H9 (cell line): ENCODE data around the gene CCNY. TPM values are rescaled to one million over a fixed set of nuclear protein-coding genes. Genes with fewer than 3 reads are reported as not detected.

Experiments used
- DNase-seq: peaks from one replicate; pipeline ENCODE4 v3.0.0-alpha.2; 2017
- H2AFZ ChIP-seq: one replicate; pipeline ENCODE4 v1.6.1; 2013; ENCODE audit warnings: mild to moderate bottlenecking, low read length, control low read depth, moderate library complexity
- H2AK5ac ChIP-seq: 2 replicates; pipeline ENCODE4 v1.6.1; 2013; ENCODE audit warnings: low read length, control low read depth, mixed read lengths; ENCODE audit not compliant: insufficient read length
- H2BK120ac ChIP-seq: one replicate; pipeline ENCODE4 v1.6.1; 2013; ENCODE audit warnings: low read depth, mild to moderate bottlenecking, low read length, control low read depth, inconsistent platforms; ENCODE audit not compliant: poor library complexity, severe bottlenecking
- H2BK12ac ChIP-seq: 2 replicates; pipeline ENCODE4 v1.6.1; 2013; ENCODE audit warnings: low read length, control low read depth, mixed read lengths, low read depth; ENCODE audit not compliant: insufficient read length
- H2BK15ac ChIP-seq: 2 replicates; pipeline ENCODE4 v1.6.1; 2013; ENCODE audit warnings: low read depth, low read length, control low read depth
- H2BK20ac ChIP-seq: one replicate; pipeline ENCODE4 v1.6.1; 2013; ENCODE audit warnings: low read depth, mild to moderate bottlenecking, low read length, control low read depth, inconsistent platforms; ENCODE audit not compliant: poor library complexity, severe bottlenecking
- H2BK5ac ChIP-seq: 2 replicates; pipeline ENCODE4 v1.6.1; 2013; ENCODE audit warnings: low read length, control low read depth, mixed read lengths; ENCODE audit not compliant: insufficient read length
- H3K14ac ChIP-seq: 2 replicates; pipeline ENCODE4 v1.6.1; 2013; ENCODE audit warnings: low read length, control low read depth; ENCODE audit not compliant: insufficient read depth
- H3K18ac ChIP-seq: 2 replicates; pipeline ENCODE4 v1.6.1; 2013; ENCODE audit warnings: low read depth, mild to moderate bottlenecking, mixed read lengths, low read length, control low read depth; ENCODE audit not compliant: insufficient read length
- H3K23ac ChIP-seq: 2 replicates; pipeline ENCODE4 v1.6.1; 2013; ENCODE audit warnings: low read length, control low read depth, mixed read lengths, low read depth; ENCODE audit not compliant: insufficient read length
- H3K23me2 ChIP-seq: 2 replicates; pipeline ENCODE4 v1.6.1; 2013; ENCODE audit warnings: low read depth, mild to moderate bottlenecking, mixed read lengths, low read length, control low read depth; ENCODE audit not compliant: insufficient read length, poor library complexity, severe bottlenecking
- H3K27ac ChIP-seq: 2 replicates; pipeline ENCODE4 v1.5.1; 2013; ENCODE audit warnings: low read length, control low read depth, mixed read lengths, low read depth; ENCODE audit not compliant: insufficient read length
- H3K27me3 ChIP-seq: 2 replicates; pipeline ENCODE4 v1.6.1; 2013; ENCODE audit warnings: low read length, control low read depth, inconsistent platforms; ENCODE audit not compliant: insufficient read depth
- H3K4ac ChIP-seq: 2 replicates; pipeline ENCODE4 v1.6.1; 2013; ENCODE audit warnings: low read depth, mild to moderate bottlenecking, control low read depth, inconsistent platforms, low read length, moderate library complexity
- H3K4me1 ChIP-seq: 2 replicates; pipeline ENCODE4 v1.6.1; 2013; ENCODE audit warnings: low read length, control low read depth, inconsistent platforms; ENCODE audit not compliant: insufficient read depth
- H3K4me2 ChIP-seq: 2 replicates; pipeline ENCODE4 v1.6.1; 2013; ENCODE audit warnings: low read length, control low read depth, mixed read lengths; ENCODE audit not compliant: insufficient read length, insufficient read depth
- H3K56ac ChIP-seq: 2 replicates; pipeline ENCODE4 v1.6.1; 2013; ENCODE audit warnings: low read depth, mild to moderate bottlenecking, mixed read lengths, low read length, control low read depth; ENCODE audit not compliant: insufficient read length
- H3K79me1 ChIP-seq: 2 replicates; pipeline ENCODE4 v1.6.1; 2013; ENCODE audit warnings: low read depth, mild to moderate bottlenecking, moderate library complexity, low read length, control low read depth, inconsistent platforms; ENCODE audit not compliant: insufficient read depth, poor library complexity, severe bottlenecking
- H3K79me2 ChIP-seq: 2 replicates; pipeline ENCODE4 v1.6.1; 2013; ENCODE audit warnings: low read length, control low read depth, inconsistent platforms; ENCODE audit not compliant: insufficient read depth
- H3K9ac ChIP-seq: 2 replicates; pipeline ENCODE4 v1.6.1; 2013; ENCODE audit warnings: low read length, control low read depth, mixed read lengths; ENCODE audit not compliant: insufficient read length; ENCODE audit errors: extremely low read depth
- H3K9me3 ChIP-seq: one replicate; pipeline ENCODE4 v1.6.1; 2013; ENCODE audit warnings: low read depth, low read length, inconsistent platforms; ENCODE audit not compliant: control insufficient read depth
- H3T11ph ChIP-seq: one replicate; pipeline ENCODE4 v1.6.1; 2013; ENCODE audit warnings: mild to moderate bottlenecking, low read length, control low read depth, inconsistent platforms
- H4K20me1 ChIP-seq: one replicate; pipeline ENCODE4 v1.6.1; 2013; ENCODE audit not compliant: control insufficient read depth, insufficient read length, insufficient read depth
- H4K5ac ChIP-seq: 2 replicates; pipeline ENCODE4 v1.6.1; 2013; ENCODE audit warnings: low read depth, mild to moderate bottlenecking, mixed read lengths, low read length, control low read depth; ENCODE audit not compliant: insufficient read length
- H4K8ac ChIP-seq: replicated peaks from 2 replicates; pipeline ENCODE4 v1.6.1; 2013; ENCODE audit warnings: low read length, control low read depth, mixed read lengths, low read depth; ENCODE audit not compliant: insufficient read length
- H4K91ac ChIP-seq: 2 replicates; pipeline ENCODE4 v1.6.1; 2013; ENCODE audit warnings: low read depth, mild to moderate bottlenecking, moderate library complexity, mixed read lengths, low read length, control low read depth; ENCODE audit not compliant: insufficient read length
- H3K27ac Mint-ChIP-seq, 3 experiments: 2 replicates in 2 of 3; 3 replicates in 1 of 3; pipeline ENCODE4 v1.8.0; 2020 to 2021; ENCODE audit warnings: mixed read lengths in 3 of 3, mild to moderate bottlenecking in 1 of 3, moderate library complexity in 1 of 3
- H3K27me3 Mint-ChIP-seq: 2 replicates; pipeline ENCODE4 v1.8.0; 2021; ENCODE audit warnings: low read depth, mild to moderate bottlenecking, moderate library complexity, mixed read lengths
- H3K36me3 Mint-ChIP-seq, 3 experiments: 2 replicates in 2 of 3; 3 replicates in 1 of 3; pipeline ENCODE4 v1.8.0; 2020 to 2021; ENCODE audit warnings: low read depth in 3 of 3, mixed read lengths in 3 of 3; ENCODE audit not compliant: insufficient read depth in 1 of 3
- H3K4me1 Mint-ChIP-seq, 2 experiments: 2 replicates each; pipeline ENCODE4 v1.8.0; 2020; ENCODE audit warnings: mixed read lengths in 2 of 2
- H3K4me3 Mint-ChIP-seq, 2 experiments: 2 replicates in 1 of 2; 3 replicates in 1 of 2; pipeline ENCODE4 v1.8.0; 2020 to 2021; ENCODE audit warnings: mild to moderate bottlenecking in 2 of 2, mixed read lengths in 2 of 2, moderate library complexity in 1 of 2
- H3K9me3 Mint-ChIP-seq, 2 experiments: 2 replicates in 1 of 2; 3 replicates in 1 of 2; pipeline ENCODE4 v1.8.0; 2020; ENCODE audit warnings: mild to moderate bottlenecking in 2 of 2, mixed read lengths in 2 of 2, moderate library complexity in 1 of 2
- WGBS: extraction: QIAGEN DNeasy Blood & Tissue Kit; methylation state at CpG from one replicate; pipeline ENCODE4 v1.1.7; 2013; ENCODE audit warnings: missing lambda C conversion rate, low lambda C conversion rate, mixed read lengths; ENCODE audit not compliant: insufficient read length; ENCODE audit errors: extremely low coverage; 5-methylcytosine and 5-hydroxymethylcytosine counted together
- total RNA-seq: library from RNA; stranded (reverse); gene quantifications from 2 replicates; pipeline ENCODE4 v1.2.1, GENCODE V29; 2021
- TF ChIP-seq, protein P1 (sequence below): fragments of 200-600 bp; sonication (generic); conservative IDR thresholded peaks from 3 replicates; pipeline ENCODE4 v1.8.0; 2021; ENCODE audit warnings: antibody characterized with exemption, mild to moderate bottlenecking

Gene CCNY
- total RNA-seq, 1 experiment from 2014 or later: 62.1 TPM

DNA sequence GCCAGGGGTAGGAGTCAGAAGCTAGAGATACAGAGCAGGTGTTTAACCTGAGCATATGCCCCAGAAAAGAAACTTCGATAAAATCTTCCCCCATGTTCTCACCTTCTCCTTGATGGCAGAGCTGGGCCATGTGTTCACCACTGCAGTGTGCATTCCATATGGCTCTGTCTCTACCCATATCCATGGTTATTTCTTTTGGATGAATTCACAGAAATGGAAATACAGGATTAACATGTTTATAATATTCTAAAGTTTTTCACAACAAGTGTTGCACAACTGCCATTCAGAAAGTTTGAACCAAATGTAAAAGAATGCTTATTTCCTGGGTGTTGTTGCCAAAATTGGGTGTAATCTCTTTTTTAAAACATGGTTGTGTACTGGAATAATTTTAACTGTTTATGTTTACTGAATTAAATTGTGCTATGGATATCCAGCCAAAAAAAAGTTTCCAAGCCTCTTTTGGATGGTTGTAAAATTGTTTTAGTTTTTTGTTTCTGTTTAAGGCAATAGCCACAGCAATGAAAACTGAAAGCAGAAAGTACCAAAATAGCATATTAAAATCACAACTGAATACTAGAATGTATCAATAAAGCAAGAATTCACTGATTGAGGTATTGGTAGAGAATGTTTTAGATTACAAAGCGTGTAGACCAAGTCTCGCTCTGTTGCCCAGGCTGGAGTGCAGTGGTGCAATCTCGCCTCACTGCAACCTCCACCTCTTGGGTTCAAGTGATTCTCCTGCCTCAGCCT lies 19.9 kb upstream of the CCNY start:
- Histone ChIP-seq H4K8ac (no peak overlapping the region), H3K56ac (no peak overlapping the region), H3K9ac (no peak overlapping the region), H3K23ac (no peak overlapping the region), H3K4me1 (no peaks in the 10 kb centered on the region), H3K27ac (no peak overlapping the region), H2BK12ac (no peak overlapping the region), H2BK20ac (no peak overlapping the region), H2BK15ac (no peak overlapping the region), H3K9me3 (no peaks in the 10 kb centered on the region), H3K18ac (no peak overlapping the region), H4K20me1 (no peaks in the 10 kb centered on the region), H3K79me2 (no peaks in the 10 kb centered on the region), H4K5ac (no peak overlapping the region), H2BK5ac (no peak overlapping the region), H2BK120ac (no peak overlapping the region), H2AK5ac (no peak overlapping the region), H3K79me1 (no peaks in the 10 kb centered on the region), H3K14ac (no peak overlapping the region), H3K27me3 (no peaks in the 10 kb centered on the region), H3K4ac (no peak overlapping the region), H3K23me2 (no peaks in the 10 kb centered on the region), H3T11ph (no peak overlapping the region), H3K4me2 (no peak overlapping the region), H4K91ac (no peak overlapping the region), H2AFZ (no peak overlapping the region)
- peaks cover 4 to 6% of the 10 kb centered on the region in 2 experiments for H3K9me3 Mint-ChIP-seq
- H3K36me3 Mint-ChIP-seq: peaks cover 6 to 24% (median 14%) of the 10 kb centered on the region in 3 experiments
- TF ChIP-seq, protein P1, sequence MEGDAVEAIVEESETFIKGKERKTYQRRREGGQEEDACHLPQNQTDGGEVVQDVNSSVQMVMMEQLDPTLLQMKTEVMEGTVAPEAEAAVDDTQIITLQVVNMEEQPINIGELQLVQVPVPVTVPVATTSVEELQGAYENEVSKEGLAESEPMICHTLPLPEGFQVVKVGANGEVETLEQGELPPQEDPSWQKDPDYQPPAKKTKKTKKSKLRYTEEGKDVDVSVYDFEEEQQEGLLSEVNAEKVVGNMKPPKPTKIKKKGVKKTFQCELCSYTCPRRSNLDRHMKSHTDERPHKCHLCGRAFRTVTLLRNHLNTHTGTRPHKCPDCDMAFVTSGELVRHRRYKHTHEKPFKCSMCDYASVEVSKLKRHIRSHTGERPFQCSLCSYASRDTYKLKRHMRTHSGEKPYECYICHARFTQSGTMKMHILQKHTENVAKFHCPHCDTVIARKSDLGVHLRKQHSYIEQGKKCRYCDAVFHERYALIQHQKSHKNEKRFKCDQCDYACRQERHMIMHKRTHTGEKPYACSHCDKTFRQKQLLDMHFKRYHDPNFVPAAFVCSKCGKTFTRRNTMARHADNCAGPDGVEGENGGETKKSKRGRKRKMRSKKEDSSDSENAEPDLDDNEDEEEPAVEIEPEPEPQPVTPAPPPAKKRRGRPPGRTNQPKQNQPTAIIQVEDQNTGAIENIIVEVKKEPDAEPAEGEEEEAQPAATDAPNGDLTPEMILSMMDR: no peak
- H3K27ac Mint-ChIP-seq: no peak overlapping the region
- peaks cover 1% of the 10 kb centered on the region; the same call in 1 of the 2 replicates for H3K27me3 Mint-ChIP-seq
- H3K4me1 Mint-ChIP-seq: peaks cover 0 to 4% of the 10 kb centered on the region in 2 experiments; a peak in 1 of 4 replicates
- no CpG with 5 or more reads among the region's 4 CpGs for WGBS
- H3K4me3 Mint-ChIP-seq: no peak overlapping the region
- no peak for DNase-seq
